GM18519 (cell line): ENCODE results near the gene ENTHD1.
"Not testable (repeated sequence)": the region's sequence is repeated elsewhere in the genome, so short reads cannot be mapped to it uniquely, and the experiment has no call there.

Experiments used
- ATAC-seq: cut with Tn5 transposase; IDR thresholded peaks from one replicate; pipeline ENCODE4 v1.9.1; 2021; ENCODE audit warnings: mild to moderate bottlenecking, moderate library complexity; ENCODE audit not compliant: unreplicated experiment, low FRiP score

The ENTHD1 gene

GRCh38 chr22:39735776-39736175 is 157.8 kb downstream of the ENTHD1 start:
- no peak for ATAC-seq

GRCh38 chr22:39734866-39735265 is 158.7 kb downstream of the ENTHD1 start:
- ATAC-seq: no peak

- not testable (repeated sequence) for ATAC-seq
Measured at GRCh38 chr22:39734046-39734445, 159.5 kb downstream of the ENTHD1 start.

GRCh38 chr22:39733191-39733590 is 160.4 kb downstream of the ENTHD1 start:
- ATAC-seq: no peak

GRCh38 chr22:39732625-39733024 is 160.9 kb downstream of the ENTHD1 start:
- ATAC-seq: no peak

- ATAC-seq: no peak
Measured at GRCh38 chr22:39731881-39732555, 161.5 kb downstream of the ENTHD1 start.

- ATAC-seq: no peak
Measured at GRCh38 chr22:39731481-39731880, 162.1 kb downstream of the ENTHD1 start.

GRCh38 chr22:39729141-39729934 is 164.2 kb downstream of the ENTHD1 start:
- no peak for ATAC-seq

- ATAC-seq: no peak
Measured at GRCh38 chr22:39728236-39728860, 165.2 kb downstream of the ENTHD1 start.

GRCh38 chr22:39727541-39727940 is 166.0 kb downstream of the ENTHD1 start:
- ATAC-seq: no peak

GRCh38 chr22:39725351-39726035 is 168.1 kb downstream of the ENTHD1 start:
- no peak for ATAC-seq

- no peak for ATAC-seq
Measured at GRCh38 chr22:39724857-39725256, 168.7 kb downstream of the ENTHD1 start.

- no peak for ATAC-seq
Measured at GRCh38 chr22:39724390-39724789, 169.2 kb downstream of the ENTHD1 start.

- no peak for ATAC-seq
Measured at GRCh38 chr22:39723899-39724351, 169.6 kb downstream of the ENTHD1 start.

- ATAC-seq: no peak
Measured at GRCh38 chr22:39723463-39723862, 170.1 kb downstream of the ENTHD1 start.

- no peak for ATAC-seq
Measured at GRCh38 chr22:39722501-39722900, 171.1 kb downstream of the ENTHD1 start.

- no peak for ATAC-seq
Measured at GRCh38 chr22:39722032-39722325, 171.6 kb downstream of the ENTHD1 start.

GRCh38 chr22:39721206-39722031 is 172.1 kb downstream of the ENTHD1 start:
- no peak for ATAC-seq

- no peak for ATAC-seq
Measured at GRCh38 chr22:39719559-39720450, 173.8 kb downstream of the ENTHD1 start.
